ENCODE data around the gene DENND1B.
A peak's percentile ranks its signal among the peaks of the same experiment; 100 is the strongest.
"Not testable (repeated sequence)": the region's sequence is repeated elsewhere in the genome, so short reads cannot be mapped to it uniquely, and the experiment has no call there.

The DENND1B gene

GRCh38 chr1:197510691-197511378 lies 264.4 kb downstream of the DENND1B start:
- DNase-seq (ENCODE audit: low read depth), result no peak
- no peak overlapping the region for H3K4me3 ChIP-seq (ENCODE audit: low read length)
- no peak for TF ChIP-seq CTCF (IDR thresholded peaks at IDR 0.05; ENCODE audit: insufficient read depth, low read depth, low read length, missing control alignments)

- no peak for DNase-seq (ENCODE audit: low read depth)
- H3K4me3 ChIP-seq (ENCODE audit: low read length), result no peak overlapping the region
- TF ChIP-seq CTCF (IDR thresholded peaks at IDR 0.05; ENCODE audit: insufficient read depth, low read depth, low read length, missing control alignments), result no peak
Measured at GRCh38 chr1:197496722-197497121, 278.6 kb downstream of the DENND1B start.

GRCh38 chr1:197491505-197491904 lies 283.8 kb downstream of the DENND1B start:
- not testable (repeated sequence) for H3K4me3 ChIP-seq (ENCODE audit: low read length); DNase-seq (ENCODE audit: low read depth)

GRCh38 chr1:197486946-197487345 lies 288.3 kb downstream of the DENND1B start:
- no peak overlapping the region for H3K4me3 ChIP-seq (ENCODE audit: low read length)
- TF ChIP-seq CTCF (IDR thresholded peaks at IDR 0.05; ENCODE audit: insufficient read depth, low read depth, low read length, missing control alignments), result no peak
- peak; percentile 17 for DNase-seq (ENCODE audit: low read depth)

GRCh38 chr1:197485790-197486189 lies 289.5 kb downstream of the DENND1B start:
- no peak overlapping the region for H3K4me3 ChIP-seq (ENCODE audit: low read length)
- DNase-seq (ENCODE audit: low read depth), result peak; percentile 65
- TF ChIP-seq CTCF (IDR thresholded peaks at IDR 0.05; ENCODE audit: insufficient read depth, low read depth, low read length, missing control alignments), result no peak

GRCh38 chr1:197481101-197481500 lies 294.2 kb downstream of the DENND1B start:
- H3K4me3 ChIP-seq (ENCODE audit: low read length), result no peak overlapping the region
- no peak for TF ChIP-seq CTCF (IDR thresholded peaks at IDR 0.05; ENCODE audit: insufficient read depth, low read depth, low read length, missing control alignments)
- no peak for DNase-seq (ENCODE audit: low read depth)

- TF ChIP-seq CTCF (IDR thresholded peaks at IDR 0.05; ENCODE audit: insufficient read depth, low read depth, low read length, missing control alignments), result no peak
- DNase-seq (ENCODE audit: low read depth), result no peak
- no peak overlapping the region for H3K4me3 ChIP-seq (ENCODE audit: low read length)
Measured at GRCh38 chr1:197480446-197480845, 294.8 kb downstream of the DENND1B start.
